Gastrocnemius medialis (tissue), 4 donors: ENCODE data around the gene CRHR2. TPM values are rescaled to one million over a fixed set of nuclear protein-coding genes. Genes with fewer than 3 reads are reported as not detected.

Experiments used
- ATAC-seq, 2 donors: fragments of 150-250 bp; one replicate each; pipeline ENCODE4 v1.9.1; 2016
- DNase-seq, 2 donors: peaks; one replicate each; pipeline ENCODE4 v3.0.0-alpha.2; 2019
- H3K27ac ChIP-seq, 4 donors: fragments of 200-600 bp; sonication (generic); 1 replicate in 1 of 4; 2 replicates in 3 of 4; pipeline ENCODE4 v1.5.1; 2016 to 2018; ENCODE audit warnings: mild to moderate bottlenecking in 2 of 4, moderate library complexity in 1 of 4
- H3K27me3 ChIP-seq, 3 donors: fragments of 200-600 bp; sonication (generic) in 2 of 3; 1 replicate in 1 of 3; 2 replicates in 2 of 3; pipeline versions ENCODE4 v1.5.1 to v1.6.0; 2016 to 2019; ENCODE audit warnings: mild to moderate bottlenecking in 1 of 3, moderate library complexity in 1 of 3
- H3K36me3 ChIP-seq, 2 donors: fragments of 200-600 bp; sonication (generic) in 1 of 2; one replicate each; pipeline ENCODE4 v1.5.1; 2017 to 2018
- H3K4me1 ChIP-seq, 2 donors: fragments of 200-600 bp; sonication (generic) in 1 of 2; one replicate each; pipeline ENCODE4 v1.5.1; 2016 to 2017; ENCODE audit warnings: mild to moderate bottlenecking in 2 of 2
- H3K4me3 ChIP-seq, 4 donors: fragments of 200-600 bp; sonication (generic) in 3 of 4; 1 replicate in 1 of 4; 2 replicates in 3 of 4; pipeline ENCODE4 v1.5.1; 2016 to 2019; ENCODE audit warnings: mild to moderate bottlenecking in 2 of 4
- H3K9me3 ChIP-seq, 3 donors: fragments of 200-600 bp; sonication (generic) in 2 of 3; 1 replicate in 1 of 3; 2 replicates in 2 of 3; pipeline ENCODE4 v1.5.1; 2016 to 2019
- CTCF ChIP-seq, 5 experiments: fragments of 450-650 bp in 3 of 5; fragments of 200-600 bp in 2 of 5; sonication (generic) in 2 of 5; IDR thresholded peaks in 4 of 5; conservative IDR thresholded peaks in 1 of 5; 1 replicate in 4 of 5; 2 replicates in 1 of 5; pipeline ENCODE4 v1.5.1; 2016 to 2019; ENCODE audit warnings: antibody characterized with exemption in 5 of 5, mild to moderate bottlenecking in 3 of 5, moderate library complexity in 3 of 5
- POLR2A ChIP-seq, 2 donors: fragments of 450-650 bp; IDR thresholded peaks; one replicate each; pipeline ENCODE4 v1.6.1; 2017; ENCODE audit warnings: antibody characterized with exemption in 2 of 2, mild to moderate bottlenecking in 2 of 2, moderate library complexity in 2 of 2
- in situ Hi-C, 4 donors: fragments of 200-750 bp; cut with MboI; loops; one replicate each; pipeline versions ENCODE4 v1.15.0 to v1.8.0; 2017; ENCODE audit warnings: low sequenced_read_pairs in 4 of 4
- intact Hi-C: fragments of 100-400 bp; cut with DNase I; formaldehyde crosslinking; loops from one replicate; pipeline ENCODE4 v1.15.1; 2023; ENCODE audit warnings: low total_unique reads
- total RNA-seq, 4 donors: library from RNA; depleted of rRNA; stranded (reverse); fragments of >200 nt; gene quantifications; one replicate each; pipeline versions ENCODE4 v1.1.0 to v1.2.3, GENCODE V29; 2016

CRHR2 gene
- total RNA-seq, 4 donors from 2014 or later = 0.07 to 0.52 TPM; not detected in 2

DNA sequence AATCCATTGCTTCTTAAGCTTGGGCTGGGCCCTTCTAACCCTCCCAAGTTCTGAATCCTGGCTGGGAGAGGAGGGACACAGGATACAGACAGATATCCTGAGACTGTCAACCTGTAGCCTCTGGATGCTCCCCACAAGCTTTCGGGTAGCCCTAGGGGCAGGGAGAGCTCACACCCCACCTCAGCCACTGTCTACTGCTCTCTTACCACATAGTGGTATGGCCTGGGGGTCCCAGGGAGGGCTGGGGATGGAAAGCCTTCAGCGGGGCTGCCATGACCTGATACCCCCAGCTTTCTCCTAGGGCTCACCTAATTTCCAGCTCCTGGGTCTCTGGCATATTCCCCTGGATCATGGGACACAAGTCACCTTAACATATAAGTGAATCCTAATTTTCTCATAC is 25.1 kb downstream of the CRHR2 start:
- Histone ChIP-seq H3K9me3 (no peaks in the 10 kb centered on the region), H3K36me3 (no peaks in the 10 kb centered on the region), H3K4me1 (no peaks in the 10 kb centered on the region), H3K27ac (no peak overlapping the region), H3K4me3 (no peak overlapping the region), H3K27me3 (no peaks in the 10 kb centered on the region)
- intact Hi-C loops (no loop called here), in situ Hi-C loops (no loop called here)
- ATAC-seq = no peak
- peak in 1 of 2 donors; percentile 5 for DNase-seq
- no peak for TF ChIP-seq CTCF (IDR thresholded peaks at IDR 0.05 in 4 of 5, conservative IDR thresholded peaks at IDR 0.05 in 1 of 5)
- TF ChIP-seq POLR2A (IDR thresholded peaks at IDR 0.05) = no peak

DNA sequence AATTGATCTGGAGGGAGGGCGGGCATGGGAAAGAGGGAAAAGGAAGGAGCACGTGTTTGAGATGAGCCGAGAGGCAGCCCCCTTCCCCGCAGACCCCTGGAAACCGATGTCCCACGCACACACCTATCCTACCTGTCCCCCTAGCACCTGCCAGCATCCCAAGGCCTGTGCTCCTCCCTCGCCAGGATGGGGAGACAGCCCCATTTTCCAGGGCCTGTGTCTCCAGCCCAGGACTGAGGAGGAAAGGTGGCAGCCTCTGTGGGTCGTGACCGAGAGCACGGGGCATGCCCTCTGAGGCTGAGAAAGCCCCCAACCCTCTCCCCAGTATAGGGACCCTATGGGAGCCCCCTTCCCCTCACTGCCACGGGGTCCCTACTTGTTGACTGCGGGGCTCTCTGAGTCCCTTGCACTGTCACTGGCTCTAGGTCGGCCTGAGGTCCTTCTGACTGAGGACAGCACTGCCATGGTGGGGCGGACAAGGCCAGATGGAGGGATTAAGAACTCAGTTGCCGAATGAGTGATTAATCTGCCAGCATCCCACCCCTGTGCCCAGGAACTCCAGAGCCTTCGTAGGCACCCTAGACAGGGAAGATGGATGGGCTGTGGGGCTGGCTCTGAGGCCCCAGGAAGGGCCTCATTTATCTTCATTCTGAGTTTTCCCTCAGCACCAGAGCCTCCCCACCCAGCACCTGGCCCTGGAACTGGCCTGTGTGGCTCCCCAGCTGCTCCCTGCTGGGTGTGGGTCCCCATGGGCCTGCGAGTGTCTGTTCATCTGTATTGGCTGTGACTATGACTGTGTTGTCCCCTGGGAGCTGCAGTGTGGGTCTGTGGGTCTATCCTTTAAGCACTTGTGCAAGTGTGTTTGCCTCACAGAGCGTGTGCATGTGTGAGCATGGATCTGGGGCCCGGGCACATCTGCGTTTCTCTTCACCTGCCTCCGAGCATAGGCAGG is 26.0 kb downstream of the CRHR2 start:
- Histone ChIP-seq H3K36me3 (no peaks in the 10 kb centered on the region), H3K27ac (no peak overlapping the region), H3K4me1 (no peaks in the 10 kb centered on the region), H3K4me3 (no peak overlapping the region), H3K9me3 (no peaks in the 10 kb centered on the region), H3K27me3 (no peaks in the 10 kb centered on the region)
- intact Hi-C loops (no loop called here), in situ Hi-C loops (no loop called here)
- no peak for TF ChIP-seq POLR2A (IDR thresholded peaks at IDR 0.05)
- TF ChIP-seq CTCF (IDR thresholded peaks at IDR 0.05 in 4 of 5, conservative IDR thresholded peaks at IDR 0.05 in 1 of 5) = no peak
- peak in 1 of 2 donors; percentile 5 for DNase-seq
- ATAC-seq = no peak

GRCh38 chr7:30655096-30655970 is 26.9 kb downstream of the CRHR2 start:
- no peak overlapping the region for H3K4me3 ChIP-seq
- intact Hi-C loops (no loop called here), in situ Hi-C loops (no loop called here)
- no peaks in the 10 kb centered on the region for H3K4me1 ChIP-seq
- no peaks in the 10 kb centered on the region for H3K36me3 ChIP-seq
- no peaks in the 10 kb centered on the region for H3K27me3 ChIP-seq
- no peak for ATAC-seq
- DNase-seq = no peak
- H3K27ac ChIP-seq = no peak overlapping the region
- H3K9me3 ChIP-seq = no peaks in the 10 kb centered on the region
- TF ChIP-seq CTCF (IDR thresholded peaks at IDR 0.05 in 4 of 5, conservative IDR thresholded peaks at IDR 0.05 in 1 of 5) (no peak), POLR2A (IDR thresholded peaks at IDR 0.05) (no peak)

DNA sequence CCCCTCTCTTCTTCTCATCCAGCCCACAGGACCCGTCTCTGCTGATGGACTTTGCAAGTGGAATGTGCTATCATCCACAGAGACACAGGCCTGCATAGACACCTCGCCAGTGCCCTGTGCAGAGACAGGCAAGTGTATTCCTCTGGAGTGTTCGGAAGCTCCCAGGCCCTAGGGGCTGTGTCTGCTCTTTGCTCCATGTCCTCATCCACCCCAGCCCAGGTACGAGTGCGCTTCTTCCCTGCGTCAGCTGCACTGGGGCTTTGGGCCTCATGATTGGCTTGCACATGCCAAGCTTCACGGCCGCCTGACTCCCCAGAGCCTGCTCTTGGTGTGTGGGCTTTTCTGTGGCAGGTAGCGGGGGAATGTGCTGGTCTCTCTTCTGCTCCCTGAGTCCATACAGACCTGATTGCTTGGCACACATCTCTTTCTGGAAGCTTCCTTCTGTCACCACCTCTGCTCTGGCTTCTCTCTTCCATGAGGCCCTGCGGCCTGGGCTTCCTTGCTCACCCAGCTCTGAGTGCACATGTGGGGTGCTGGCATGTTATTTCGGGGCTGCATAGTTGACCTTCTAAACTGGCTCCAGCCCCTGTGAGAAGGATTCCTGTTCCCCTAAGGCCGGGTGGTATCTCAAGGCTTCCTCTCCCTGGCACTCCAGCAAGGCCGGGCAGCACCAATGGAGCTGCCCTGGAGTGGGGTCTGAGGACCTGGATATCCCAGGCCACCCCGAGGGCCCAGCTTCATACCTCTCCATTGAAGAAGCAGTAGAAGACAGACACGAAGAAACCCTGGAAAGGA is 27.8 kb downstream of the CRHR2 start:
- Histone ChIP-seq H3K36me3 (no peaks in the 10 kb centered on the region), H3K4me1 (no peaks in the 10 kb centered on the region), H3K27ac (no peak overlapping the region), H3K9me3 (no peaks in the 10 kb centered on the region), H3K4me3 (no peak overlapping the region), H3K27me3 (no peaks in the 10 kb centered on the region)
- ATAC-seq (no peak), DNase-seq (no peak)
- TF ChIP-seq POLR2A (IDR thresholded peaks at IDR 0.05) = no peak
- no peak for TF ChIP-seq CTCF (IDR thresholded peaks at IDR 0.05 in 4 of 5, conservative IDR thresholded peaks at IDR 0.05 in 1 of 5)
- in situ Hi-C loops (no loop called here), intact Hi-C loops (no loop called here)
